DOHH2 (cell line): ENCODE results near the gene LRCH1.

Source experiments
- H3F3A ChIP-seq: fragments of 200-600 bp; sonication (generic), shearing (Covaris generic); 2 replicates; pipeline ENCODE4 v1.6.0; 2016; ENCODE audit warnings: antibody characterized with exemption, mild to moderate bottlenecking; ENCODE audit not compliant: control insufficient read depth, insufficient read depth
- H3K27ac ChIP-seq: fragments of 200-600 bp; sonication (generic); 2 replicates; pipeline ENCODE4 v1.5.1; 2014; ENCODE audit warnings: low read depth, mild to moderate bottlenecking, low read length, moderate library complexity
- H3K27me3 ChIP-seq: fragments of 200-600 bp; sonication (generic); 2 replicates; pipeline ENCODE4 v1.6.1; 2014; ENCODE audit warnings: mild to moderate bottlenecking, low read length, mixed read lengths; ENCODE audit not compliant: control insufficient read depth
- H3K36me3 ChIP-seq: fragments of 200-600 bp; sonication (generic); 2 replicates; pipeline ENCODE4 v1.6.1; 2014; ENCODE audit warnings: mild to moderate bottlenecking, low read length, moderate library complexity, mixed read lengths; ENCODE audit not compliant: control insufficient read depth
- H3K4me1 ChIP-seq: fragments of 200-600 bp; sonication (generic); 2 replicates; pipeline ENCODE4 v1.6.1; 2014; ENCODE audit warnings: mild to moderate bottlenecking, low read length, mixed read lengths; ENCODE audit not compliant: control insufficient read depth
- H3K4me2 ChIP-seq: fragments of 200-600 bp; sonication (generic); 2 replicates; pipeline ENCODE4 v1.6.0; 2014; ENCODE audit warnings: mild to moderate bottlenecking, low read length, moderate library complexity
- H3K4me3 ChIP-seq: fragments of 200-600 bp; sonication (generic); 2 replicates; pipeline ENCODE4 v1.5.1; 2014; ENCODE audit warnings: mild to moderate bottlenecking, low read length, mixed read lengths
- H3K79me2 ChIP-seq: fragments of 200-600 bp; sonication (generic); 2 replicates; pipeline ENCODE4 v1.6.1; 2014; ENCODE audit warnings: mild to moderate bottlenecking, low read length, mixed read lengths; ENCODE audit not compliant: control insufficient read depth
- H3K9me2 ChIP-seq: fragments of 200-600 bp; sonication (generic); replicated peaks from 2 replicates; pipeline ENCODE4 v1.6.1; 2014; ENCODE audit warnings: mild to moderate bottlenecking, low read length, mixed read lengths; ENCODE audit not compliant: control insufficient read depth
- H3K9me3 ChIP-seq: fragments of 200-600 bp; sonication (generic); 2 replicates; pipeline ENCODE4 v1.6.1; 2014; ENCODE audit warnings: antibody characterized with exemption, low read length, mixed read lengths; ENCODE audit not compliant: control insufficient read depth, insufficient read depth
- H4K20me1 ChIP-seq: fragments of 200-600 bp; sonication (generic); 2 replicates; pipeline ENCODE4 v1.6.0; 2014; ENCODE audit warnings: low read depth, mild to moderate bottlenecking, antibody characterized with exemption, low read length, moderate library complexity; ENCODE audit not compliant: control insufficient read depth, insufficient read depth
- EZH2phosphoT487 ChIP-seq: fragments of 200-600 bp; sonication (generic); IDR thresholded peaks from 2 replicates; pipeline ENCODE4 v1.6.1; 2017; ENCODE audit warnings: borderline replicate concordance, mild to moderate bottlenecking, antibody characterized with exemption, low read length, moderate library complexity, mixed read lengths
- TF ChIP-seq, protein P1 (sequence below): fragments of 200-600 bp; sonication (generic); IDR thresholded peaks from one replicate; pipeline ENCODE4 v1.5.1; 2014; ENCODE audit warnings: antibody characterized with exemption, mild to moderate bottlenecking, low read depth, low read length; ENCODE audit not compliant: poor library complexity, severe bottlenecking

Gene LRCH1

DNA sequence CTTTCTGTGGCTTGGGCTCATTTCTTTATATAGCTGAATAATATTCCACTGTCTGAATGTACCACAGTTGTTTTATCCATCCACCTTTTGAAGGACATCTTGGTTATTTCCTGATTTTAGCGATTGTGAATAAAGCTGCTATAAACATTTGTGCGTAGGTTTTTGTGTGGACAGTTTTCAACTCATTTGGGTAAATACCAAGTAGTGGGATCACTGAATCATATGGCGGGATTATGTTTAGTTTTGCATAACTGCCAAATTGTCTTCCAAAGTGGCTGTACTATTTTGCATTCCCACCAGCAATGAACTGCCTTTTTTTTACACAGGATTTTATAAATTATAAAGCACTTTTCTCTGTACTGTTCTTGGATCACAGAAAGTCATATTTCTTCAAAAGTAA is 13.7 kb upstream of the LRCH1 start:
- H3K4me1 ChIP-seq: peaks cover 3% of the 10 kb centered on the region; the same call in 1 of the 2 replicates
- H3K27me3 ChIP-seq: no peaks in the 10 kb centered on the region
- no peaks in the 10 kb centered on the region for H4K20me1 ChIP-seq
- H3K4me3 ChIP-seq: no peak overlapping the region
- TF ChIP-seq EZH2phosphoT487: no peak
- TF ChIP-seq, protein P1, sequence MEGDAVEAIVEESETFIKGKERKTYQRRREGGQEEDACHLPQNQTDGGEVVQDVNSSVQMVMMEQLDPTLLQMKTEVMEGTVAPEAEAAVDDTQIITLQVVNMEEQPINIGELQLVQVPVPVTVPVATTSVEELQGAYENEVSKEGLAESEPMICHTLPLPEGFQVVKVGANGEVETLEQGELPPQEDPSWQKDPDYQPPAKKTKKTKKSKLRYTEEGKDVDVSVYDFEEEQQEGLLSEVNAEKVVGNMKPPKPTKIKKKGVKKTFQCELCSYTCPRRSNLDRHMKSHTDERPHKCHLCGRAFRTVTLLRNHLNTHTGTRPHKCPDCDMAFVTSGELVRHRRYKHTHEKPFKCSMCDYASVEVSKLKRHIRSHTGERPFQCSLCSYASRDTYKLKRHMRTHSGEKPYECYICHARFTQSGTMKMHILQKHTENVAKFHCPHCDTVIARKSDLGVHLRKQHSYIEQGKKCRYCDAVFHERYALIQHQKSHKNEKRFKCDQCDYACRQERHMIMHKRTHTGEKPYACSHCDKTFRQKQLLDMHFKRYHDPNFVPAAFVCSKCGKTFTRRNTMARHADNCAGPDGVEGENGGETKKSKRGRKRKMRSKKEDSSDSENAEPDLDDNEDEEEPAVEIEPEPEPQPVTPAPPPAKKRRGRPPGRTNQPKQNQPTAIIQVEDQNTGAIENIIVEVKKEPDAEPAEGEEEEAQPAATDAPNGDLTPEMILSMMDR: no peak
- H3K4me2 ChIP-seq: no peak overlapping the region
- no peak overlapping the region for H3K27ac ChIP-seq
- H3K9me3 ChIP-seq: no peaks in the 10 kb centered on the region
- no peaks in the 10 kb centered on the region for H3K9me2 ChIP-seq
- no peaks in the 10 kb centered on the region for H3K79me2 ChIP-seq
- no peaks in the 10 kb centered on the region for H3F3A ChIP-seq
- H3K36me3 ChIP-seq: no peaks in the 10 kb centered on the region

DNA sequence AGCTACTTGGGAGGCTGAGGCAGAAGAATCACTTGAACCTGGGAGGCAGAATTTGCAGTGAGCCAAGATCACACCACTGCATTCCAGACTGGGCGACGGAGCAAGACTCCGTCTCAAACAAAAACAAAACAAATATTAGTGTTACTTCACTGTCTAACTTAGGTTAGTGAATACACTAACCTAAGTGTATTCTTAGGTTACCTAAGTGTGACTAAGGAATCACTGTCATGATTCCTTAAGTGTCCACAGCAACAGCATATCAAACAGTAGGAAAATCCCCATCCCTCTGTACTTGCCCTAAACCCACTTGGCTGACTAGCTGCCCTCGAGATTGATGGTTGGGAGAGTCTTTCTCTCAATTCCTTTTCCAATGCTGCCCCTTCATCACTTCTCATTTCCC is 11.8 kb upstream of the LRCH1 start:
- Histone ChIP-seq H3K79me2 (no peaks in the 10 kb centered on the region), H3K9me2 (no peaks in the 10 kb centered on the region), H3K27me3 (no peaks in the 10 kb centered on the region), H4K20me1 (no peaks in the 10 kb centered on the region), H3K27ac (no peak overlapping the region), H3K4me2 (no peak overlapping the region), H3K9me3 (no peaks in the 10 kb centered on the region), H3K36me3 (no peaks in the 10 kb centered on the region), H3K4me3 (no peak overlapping the region), H3K4me1 (peaks cover 3% of the 10 kb centered on the region; the same call in 1 of the 2 replicates), H3F3A (no peaks in the 10 kb centered on the region)
- TF ChIP-seq EZH2phosphoT487: no peak
- TF ChIP-seq, protein P1: no peak

DNA sequence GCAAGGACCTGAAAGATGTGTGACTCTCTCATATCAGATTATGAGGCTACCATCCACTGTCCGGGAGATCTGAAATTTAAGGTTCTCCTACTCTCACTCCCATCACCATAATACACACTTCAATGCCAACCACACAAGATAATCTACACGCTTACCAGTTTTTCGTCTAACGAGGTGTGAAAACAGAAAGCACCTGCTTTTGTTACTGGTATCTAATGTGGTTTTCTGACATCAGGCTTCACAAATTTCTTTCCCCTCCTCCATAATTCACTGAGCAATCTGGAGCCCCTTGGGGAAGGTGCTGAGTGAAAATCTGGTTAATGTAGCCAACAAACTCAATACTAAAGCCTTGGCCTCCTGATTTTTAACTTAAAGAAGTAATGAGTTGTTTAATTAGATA is 10.1 kb upstream of the LRCH1 start:
- Histone ChIP-seq H3K27me3 (no peaks in the 10 kb centered on the region), H3K9me3 (no peaks in the 10 kb centered on the region), H3K4me3 (no peak overlapping the region), H3F3A (no peaks in the 10 kb centered on the region), H3K79me2 (no peaks in the 10 kb centered on the region), H4K20me1 (no peaks in the 10 kb centered on the region), H3K4me1 (peaks cover 3% of the 10 kb centered on the region; the same call in 1 of the 2 replicates), H3K27ac (no peak overlapping the region), H3K4me2 (no peak overlapping the region), H3K9me2 (no peaks in the 10 kb centered on the region), H3K36me3 (no peaks in the 10 kb centered on the region)
- no peak for TF ChIP-seq EZH2phosphoT487
- TF ChIP-seq, protein P1: no peak

DNA sequence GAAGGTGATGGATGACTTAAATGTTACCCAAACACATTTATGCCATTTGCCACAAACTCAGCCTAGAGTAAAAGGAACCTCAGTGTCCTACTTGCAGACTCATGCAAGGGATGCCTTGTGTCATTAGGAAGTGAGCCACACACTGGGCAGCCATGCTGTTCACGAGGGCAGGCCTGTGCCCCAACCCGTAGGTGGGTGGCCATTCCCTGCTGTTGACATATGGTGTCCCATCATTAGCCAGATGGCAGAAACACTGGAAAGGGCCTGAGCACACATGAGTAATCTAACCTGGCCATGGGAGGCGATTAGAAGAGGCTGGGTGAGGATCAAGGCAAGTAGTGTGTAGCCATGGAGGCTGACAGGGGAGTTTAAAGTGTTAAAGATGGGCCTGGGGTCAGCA is 9.7 kb upstream of the LRCH1 start:
- TF ChIP-seq, protein P1: no peak
- no peak for TF ChIP-seq EZH2phosphoT487
- Histone ChIP-seq H3K9me2 (no peaks in the 10 kb centered on the region), H3K27ac (no peak overlapping the region), H3K36me3 (no peaks in the 10 kb centered on the region), H3K4me1 (peaks cover 3% of the 10 kb centered on the region; the same call in 1 of the 2 replicates), H3K9me3 (no peaks in the 10 kb centered on the region), H3K4me2 (no peak overlapping the region), H3K4me3 (no peak overlapping the region), H3F3A (no peaks in the 10 kb centered on the region), H3K27me3 (no peaks in the 10 kb centered on the region), H4K20me1 (no peaks in the 10 kb centered on the region), H3K79me2 (no peaks in the 10 kb centered on the region)
